ENCODE measurements around the gene GLT8D2. TPM values are rescaled to one million over a fixed set of nuclear protein-coding genes. Genes with fewer than 3 reads are reported as not detected.

The GLT8D2 gene
- total and polyA plus RNA-seq, 2 donors (not counting 1 experiment from before 2014, with no cell fraction given): not detected

DNA sequence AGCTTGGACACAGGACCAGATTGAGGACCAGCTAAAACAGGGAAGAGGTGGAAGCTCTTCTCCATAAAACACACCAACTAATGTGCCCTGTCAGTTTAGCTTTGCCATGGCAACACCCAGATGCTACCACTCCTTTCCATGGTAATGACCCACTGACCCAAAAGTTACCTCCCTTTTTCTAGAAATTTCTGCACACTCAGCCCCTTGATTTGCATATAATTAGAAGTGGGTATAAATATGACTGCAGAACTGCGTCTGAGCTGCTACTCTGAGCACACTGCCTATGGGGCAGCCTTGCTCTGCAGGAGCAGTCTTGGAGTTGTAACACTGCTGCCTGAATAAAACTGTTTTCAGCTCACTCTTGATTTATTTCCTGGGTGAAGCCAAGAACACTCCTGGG lies 87.5 kb downstream of the GLT8D2 start:
- intact Hi-C loops (cut with micrococcal nuclease): no loop called here
- ATAC-seq (ENCODE audit: low read depth) (no peak), DNase-seq (no peak)
- Mint-ChIP-seq H3K27ac (peak overlapping the region; percentile 50), H3K4me1 (peaks cover 27% of the 10 kb centered on the region), H3K4me3 (no peak overlapping the region), H3K27me3 (no peaks in the 10 kb centered on the region), H3K9me3 (ENCODE audit: insufficient read depth) (no peaks in the 10 kb centered on the region)
- ChIA-PET CTCF (no interaction called here), POLR2A (no interaction called here)
- Histone ChIP-seq H3K27ac (ENCODE audit: low read length in 2 of 2) (no peak overlapping the region), H3K9ac (ENCODE audit: low read length) (no peak overlapping the region), H3K79me2 (ENCODE audit: control insufficient read depth, insufficient read depth, low read length) (peaks cover 28% of the 10 kb centered on the region), H2AFZ (ENCODE audit: insufficient read depth, low read depth, low read length, poor library complexity, severe bottlenecking) (no peak overlapping the region), H3K9me3 (ENCODE audit: control extremely low read depth in 1 of 3, control insufficient read depth in 2 of 3, insufficient read depth in 1 of 3, low read length in 2 of 3) (no peaks in the 10 kb centered on the region), H3K4me1 (ENCODE audit: control insufficient read depth in 2 of 2, insufficient read depth in 2 of 2, low read length in 2 of 2) (peaks cover 20 to 24% of the 10 kb centered on the region in 2 donors), H3K27me3 (replicated peaks in 1 of 4; ENCODE audit: control extremely low read depth in 1 of 4, control insufficient read depth in 3 of 4, insufficient read depth in 4 of 4, low read length in 3 of 4) (no peaks in the 10 kb centered on the region), H4K20me1 (ENCODE audit: control insufficient read depth, insufficient read depth, low read length, poor library complexity, severe bottlenecking) (no peaks in the 10 kb centered on the region), H3K36me3 (replicated peaks in 1 of 2; ENCODE audit: control extremely low read depth in 1 of 2, control insufficient read depth in 1 of 2, extremely low read depth in 1 of 2, insufficient read depth in 2 of 2, low read length in 1 of 2) (no peaks in the 10 kb centered on the region), H3K4me3 (ENCODE audit: control extremely low read depth in 1 of 5, extremely low read depth in 1 of 5, insufficient read depth in 1 of 5, low read depth in 2 of 5, low read length in 4 of 5) (no peak overlapping the region), H3K4me2 (replicated peaks; ENCODE audit: low read depth, low read length, poor library complexity, severe bottlenecking) (no peak overlapping the region)
- 100% methylated on average over 1 of the region's 1 CpG for WGBS (ENCODE audit: insufficient coverage)
- TF ChIP-seq, protein P1, sequence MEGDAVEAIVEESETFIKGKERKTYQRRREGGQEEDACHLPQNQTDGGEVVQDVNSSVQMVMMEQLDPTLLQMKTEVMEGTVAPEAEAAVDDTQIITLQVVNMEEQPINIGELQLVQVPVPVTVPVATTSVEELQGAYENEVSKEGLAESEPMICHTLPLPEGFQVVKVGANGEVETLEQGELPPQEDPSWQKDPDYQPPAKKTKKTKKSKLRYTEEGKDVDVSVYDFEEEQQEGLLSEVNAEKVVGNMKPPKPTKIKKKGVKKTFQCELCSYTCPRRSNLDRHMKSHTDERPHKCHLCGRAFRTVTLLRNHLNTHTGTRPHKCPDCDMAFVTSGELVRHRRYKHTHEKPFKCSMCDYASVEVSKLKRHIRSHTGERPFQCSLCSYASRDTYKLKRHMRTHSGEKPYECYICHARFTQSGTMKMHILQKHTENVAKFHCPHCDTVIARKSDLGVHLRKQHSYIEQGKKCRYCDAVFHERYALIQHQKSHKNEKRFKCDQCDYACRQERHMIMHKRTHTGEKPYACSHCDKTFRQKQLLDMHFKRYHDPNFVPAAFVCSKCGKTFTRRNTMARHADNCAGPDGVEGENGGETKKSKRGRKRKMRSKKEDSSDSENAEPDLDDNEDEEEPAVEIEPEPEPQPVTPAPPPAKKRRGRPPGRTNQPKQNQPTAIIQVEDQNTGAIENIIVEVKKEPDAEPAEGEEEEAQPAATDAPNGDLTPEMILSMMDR (IDR thresholded peaks at IDR 0.05): no peak

DNA sequence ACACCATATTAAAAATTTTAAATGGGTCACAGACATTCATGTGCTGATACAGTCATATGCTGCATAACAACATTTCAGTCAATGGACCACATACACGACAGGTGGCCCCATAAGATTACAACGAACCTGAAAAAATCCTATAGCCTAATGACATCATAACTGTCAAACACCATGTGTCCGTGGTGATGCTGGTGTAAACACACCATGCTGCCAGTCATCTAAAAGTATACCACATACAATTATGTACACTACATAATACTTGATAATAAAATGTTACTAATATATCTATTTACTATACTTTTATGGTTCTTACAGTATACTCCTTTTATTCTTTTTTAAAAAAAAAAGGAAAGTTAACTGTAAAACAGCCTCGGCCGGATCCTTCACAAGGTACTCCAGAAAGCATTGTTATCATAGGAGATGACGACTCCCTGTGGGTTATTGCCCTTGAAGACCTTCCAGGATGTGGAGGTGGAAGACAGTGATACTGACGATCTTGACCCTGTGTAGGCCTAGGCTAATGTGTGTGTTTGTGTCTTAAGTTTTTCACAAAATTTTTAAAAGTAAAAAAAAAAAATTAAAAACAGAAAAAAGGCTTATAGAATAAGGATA lies 89.3 kb downstream of the GLT8D2 start:
- no peak overlapping the region for H3K27ac Mint-ChIP-seq
- peaks cover 18 to 25% of the 10 kb centered on the region in 2 donors for H3K4me1 ChIP-seq (ENCODE audit: control insufficient read depth in 2 of 2, insufficient read depth in 2 of 2, low read length in 2 of 2)
- H3K27me3 ChIP-seq (replicated peaks in 1 of 4; ENCODE audit: control extremely low read depth in 1 of 4, control insufficient read depth in 3 of 4, insufficient read depth in 4 of 4, low read length in 3 of 4): no peaks in the 10 kb centered on the region
- H3K9ac ChIP-seq (ENCODE audit: low read length): no peak overlapping the region
- H3K79me2 ChIP-seq (ENCODE audit: control insufficient read depth, insufficient read depth, low read length): peaks cover 32% of the 10 kb centered on the region
- H3K27ac ChIP-seq (ENCODE audit: low read length in 2 of 2): no peak overlapping the region
- ATAC-seq (ENCODE audit: low read depth) (no peak), DNase-seq (no peak)
- ChIA-PET CTCF (interaction anchor here (1.3 to 1.6 kb wide), 3 partner anchors 9 to 148 kb away, joined by 3 to 4 read pairs (median 3); no protein-coding TSS in a partner anchor), POLR2A (no interaction called here)
- no peaks in the 10 kb centered on the region for H4K20me1 ChIP-seq (ENCODE audit: control insufficient read depth, insufficient read depth, low read length, poor library complexity, severe bottlenecking)
- no peak overlapping the region for H3K4me3 ChIP-seq (ENCODE audit: control extremely low read depth in 1 of 5, extremely low read depth in 1 of 5, insufficient read depth in 1 of 5, low read depth in 2 of 5, low read length in 4 of 5)
- intact Hi-C loops (cut with micrococcal nuclease): no loop called here
- peaks cover 33% of the 10 kb centered on the region for H3K4me1 Mint-ChIP-seq
- H3K36me3 ChIP-seq (replicated peaks in 1 of 2; ENCODE audit: control extremely low read depth in 1 of 2, control insufficient read depth in 1 of 2, extremely low read depth in 1 of 2, insufficient read depth in 2 of 2, low read length in 1 of 2): no peaks in the 10 kb centered on the region
- H3K4me3 Mint-ChIP-seq: no peak overlapping the region
- H3K9me3 Mint-ChIP-seq (ENCODE audit: insufficient read depth): no peaks in the 10 kb centered on the region
- H2AFZ ChIP-seq (ENCODE audit: insufficient read depth, low read depth, low read length, poor library complexity, severe bottlenecking): no peak overlapping the region
- TF ChIP-seq, protein P1 (IDR thresholded peaks at IDR 0.05): no peak
- TF ChIP-seq EZH2 (IDR thresholded peaks at IDR 0.05; ENCODE audit: borderline replicate concordance, insufficient read depth, low read depth, low read length, poor library complexity, severe bottlenecking): no peak
- H3K27me3 Mint-ChIP-seq: no peaks in the 10 kb centered on the region
- no peaks in the 10 kb centered on the region for H3K9me3 ChIP-seq (ENCODE audit: control extremely low read depth in 1 of 3, control insufficient read depth in 2 of 3, insufficient read depth in 1 of 3, low read length in 2 of 3)
- 94% methylated on average over 3 of the region's 7 CpGs for WGBS (ENCODE audit: insufficient coverage)
- H3K4me2 ChIP-seq (replicated peaks; ENCODE audit: low read depth, low read length, poor library complexity, severe bottlenecking): no peak overlapping the region

All from B cell (primary cell).